ENCODE measurements around the gene DARS1.
"Not testable (repeated sequence)": the region's sequence is repeated elsewhere in the genome, so short reads cannot be mapped to it uniquely, and the experiment has no call there.

Gene DARS1

GRCh38 chr2:135885709-135886108, 99.7 kb downstream of the DARS1 start:
- DNase-seq (ENCODE audit: low read depth in 3 of 3), result no peak

DNA sequence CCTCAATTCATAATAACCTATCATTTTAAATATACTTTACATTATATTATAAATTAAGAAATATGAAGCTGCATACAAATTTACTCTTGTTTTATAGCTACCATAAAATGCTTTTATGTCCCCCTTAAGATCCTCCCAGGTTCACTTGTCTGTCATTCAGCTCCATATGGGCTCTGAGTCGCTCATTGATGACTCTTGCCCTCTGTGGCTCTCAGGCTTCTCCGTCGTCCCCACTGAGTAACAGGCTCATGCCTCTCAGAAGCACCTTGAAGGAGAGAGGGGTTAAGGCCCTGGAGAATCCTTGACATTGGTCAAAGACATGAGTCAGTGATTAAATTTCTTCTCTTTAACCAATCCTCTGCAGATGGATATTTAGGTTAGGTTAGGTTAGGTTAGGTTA, 103.0 kb downstream of the DARS1 start:
- no peak for DNase-seq (ENCODE audit: low read depth in 3 of 3)

DNA sequence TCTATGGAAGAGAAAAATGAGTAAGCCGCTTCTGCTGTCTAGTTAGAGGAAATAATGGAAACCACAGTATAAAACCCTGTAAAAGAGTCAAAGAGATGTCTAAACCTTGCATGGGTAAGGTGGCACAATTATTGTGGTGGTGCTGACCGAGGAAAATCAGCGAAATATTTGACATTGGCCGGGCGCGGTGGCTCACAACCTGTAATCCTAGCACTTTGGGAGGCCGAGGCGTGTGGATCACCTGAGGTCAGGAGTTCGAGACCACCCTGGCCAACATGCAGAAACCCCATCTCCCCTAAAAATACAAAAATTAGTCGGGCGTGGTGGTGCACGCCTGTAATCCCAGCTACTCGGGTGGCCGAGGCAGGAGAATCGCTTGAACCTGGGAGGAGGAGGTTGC, 108.7 kb downstream of the DARS1 start:
- DNase-seq (ENCODE audit: low read depth in 3 of 3), result not testable (repeated sequence)

- DNase-seq (ENCODE audit: low read depth in 3 of 3), result peak; percentile 97 to 99 (median 98)
Measured at GRCh38 chr2:135876066-135876711, 109.2 kb downstream of the DARS1 start, which contains the start of gene MCM6. Gene MCM6 (minus strand): TSS chr2:135876443. CDS start chr2:135876365, 78 bp downstream.

DNA sequence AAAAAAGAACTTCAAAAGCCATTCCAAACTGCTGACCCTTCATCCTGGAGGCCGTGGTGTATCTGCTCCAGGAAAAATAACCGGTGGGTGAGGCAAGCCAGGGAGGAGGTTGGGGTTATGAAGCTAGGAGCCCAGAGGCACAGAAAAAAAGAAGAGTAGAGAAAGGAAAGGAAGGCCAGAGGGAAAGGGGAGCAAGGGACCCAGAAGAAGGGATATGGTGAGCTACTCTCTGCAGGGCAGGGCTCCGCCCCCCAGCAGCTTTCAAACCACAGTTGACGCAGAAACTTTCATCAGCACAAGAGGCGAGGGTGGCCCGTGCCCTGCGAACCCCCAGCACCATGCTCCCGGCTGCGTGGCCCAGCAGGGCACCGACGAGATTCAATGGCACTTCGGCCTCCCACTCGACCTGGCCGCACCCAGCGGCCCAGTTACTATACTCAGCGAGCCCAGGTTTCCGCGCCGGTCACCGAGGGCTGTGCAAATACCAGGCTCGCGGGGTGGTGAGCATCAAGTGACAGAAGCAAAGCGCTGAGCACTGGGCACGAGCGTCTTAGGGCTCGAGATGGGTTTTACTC, 109.8 kb downstream of the DARS1 start:
- peak; percentile 53 to 75 (median 57) for DNase-seq (ENCODE audit: low read depth in 3 of 3)

GRCh38 chr2:135874777-135875365, 110.6 kb downstream of the DARS1 start:
- no peak for DNase-seq (ENCODE audit: low read depth in 3 of 3)

- no peak for DNase-seq (ENCODE audit: low read depth in 3 of 3)
Measured at GRCh38 chr2:135870571-135870970, 114.9 kb downstream of the DARS1 start.

- no peak for DNase-seq (ENCODE audit: low read depth in 3 of 3)
Measured at GRCh38 chr2:135863233-135863632, 122.2 kb downstream of the DARS1 start.

DNA sequence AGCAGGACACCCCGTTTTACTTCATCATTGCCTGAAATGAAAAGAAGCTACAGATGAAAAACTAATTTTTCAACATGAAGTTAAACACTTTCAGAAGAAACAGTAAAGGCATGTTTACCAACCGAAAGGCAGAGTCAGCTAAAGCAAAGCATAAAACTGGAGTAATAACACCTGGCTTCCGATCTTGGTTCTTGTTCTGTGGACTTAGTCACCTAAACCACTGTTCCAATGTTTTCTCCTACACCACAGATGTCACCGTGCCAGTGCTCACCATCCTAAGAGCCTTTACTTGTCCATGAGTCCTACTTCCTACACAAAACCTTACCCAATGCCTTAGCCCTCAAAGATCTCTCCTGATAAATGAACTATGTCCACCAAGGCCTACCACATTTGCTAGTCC, 122.7 kb downstream of the DARS1 start:
- DNase-seq (ENCODE audit: low read depth in 3 of 3), result no peak
